ENCODE measurements around the gene UQCR10. TPM values are rescaled to one million over a fixed set of nuclear protein-coding genes. Genes with fewer than 3 reads are reported as not detected.

Gene UQCR10
- total RNA-seq, 1 experiment from 2014 or later: 119 TPM

DNA sequence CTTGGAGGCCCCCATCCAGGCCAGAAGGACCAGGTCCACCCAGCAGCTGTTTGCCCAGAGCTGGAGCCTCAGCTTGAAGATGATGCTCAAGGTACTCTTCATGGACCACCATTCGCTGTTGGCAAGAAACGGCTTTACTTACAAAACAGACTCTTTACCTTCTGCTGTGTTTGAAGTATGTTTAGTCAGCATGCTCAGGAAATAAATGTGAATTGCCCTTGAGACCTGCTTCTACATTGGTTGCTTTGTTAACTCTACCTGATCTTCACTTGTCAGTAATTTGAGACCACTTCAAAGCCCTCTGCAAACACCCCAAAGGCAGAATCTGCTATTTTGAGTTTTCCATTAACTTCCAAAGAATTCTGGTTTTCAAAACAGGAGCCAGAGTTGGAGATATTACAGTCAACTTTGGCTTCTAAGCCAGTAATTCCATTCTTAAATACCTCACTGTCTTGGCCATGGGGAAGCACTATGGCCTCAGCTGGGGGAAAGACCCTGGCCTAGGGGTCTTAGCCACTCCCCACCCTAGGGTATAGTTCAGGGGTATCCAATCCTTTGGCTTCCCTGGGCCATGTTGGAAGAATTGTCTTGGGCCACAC, 2.7 kb downstream of the UQCR10 start:
- BruUV-seq (replicated peaks): no TSS peak
- H3K27me3 ChIP-seq (replicated peaks; ENCODE audit: insufficient read depth, low read depth, low read length, poor library complexity): no peaks in the 10 kb centered on the region
- TF ChIP-seq, protein P1, sequence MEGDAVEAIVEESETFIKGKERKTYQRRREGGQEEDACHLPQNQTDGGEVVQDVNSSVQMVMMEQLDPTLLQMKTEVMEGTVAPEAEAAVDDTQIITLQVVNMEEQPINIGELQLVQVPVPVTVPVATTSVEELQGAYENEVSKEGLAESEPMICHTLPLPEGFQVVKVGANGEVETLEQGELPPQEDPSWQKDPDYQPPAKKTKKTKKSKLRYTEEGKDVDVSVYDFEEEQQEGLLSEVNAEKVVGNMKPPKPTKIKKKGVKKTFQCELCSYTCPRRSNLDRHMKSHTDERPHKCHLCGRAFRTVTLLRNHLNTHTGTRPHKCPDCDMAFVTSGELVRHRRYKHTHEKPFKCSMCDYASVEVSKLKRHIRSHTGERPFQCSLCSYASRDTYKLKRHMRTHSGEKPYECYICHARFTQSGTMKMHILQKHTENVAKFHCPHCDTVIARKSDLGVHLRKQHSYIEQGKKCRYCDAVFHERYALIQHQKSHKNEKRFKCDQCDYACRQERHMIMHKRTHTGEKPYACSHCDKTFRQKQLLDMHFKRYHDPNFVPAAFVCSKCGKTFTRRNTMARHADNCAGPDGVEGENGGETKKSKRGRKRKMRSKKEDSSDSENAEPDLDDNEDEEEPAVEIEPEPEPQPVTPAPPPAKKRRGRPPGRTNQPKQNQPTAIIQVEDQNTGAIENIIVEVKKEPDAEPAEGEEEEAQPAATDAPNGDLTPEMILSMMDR (conservative IDR thresholded peaks at IDR 0.05; ENCODE audit: low read depth, low read length): no peak
- no peak for TF ChIP-seq EZH2 (IDR thresholded peaks at IDR 0.05; ENCODE audit: borderline replicate concordance, low read depth, low read length, poor library complexity, severe bottlenecking)
- DNase-seq (ENCODE audit: low spot score): no peak
- ChIA-PET CTCF (no interaction called here), POLR2A (ENCODE audit: low non-redundant PET) (interaction anchor here (0.6 kb wide), 1 partner anchor 399 kb away, joined by 6 read pairs; no protein-coding TSS in a partner anchor)
- H3K4me1 ChIP-seq (ENCODE audit: insufficient read depth, low read length, poor library complexity, severe bottlenecking): no peaks in the 10 kb centered on the region
- intact Hi-C loops (cut with micrococcal nuclease; ENCODE audit: unreplicated experiment): loop anchor here (10.0 kb wide), 1 partner anchor 235 kb away; no protein-coding TSS in a partner anchor
- H3K27ac ChIP-seq (ENCODE audit: low read depth, low read length, poor library complexity, severe bottlenecking): no peak overlapping the region
- H3K4me3 ChIP-seq (ENCODE audit: low read depth, low read length, poor library complexity, severe bottlenecking): no peak overlapping the region
- no peaks in the 10 kb centered on the region for H3K9me3 ChIP-seq (ENCODE audit: low read depth, low read length, poor library complexity, severe bottlenecking)
- H3K36me3 ChIP-seq (ENCODE audit: insufficient read depth, low read length, poor library complexity, severe bottlenecking): peaks cover 18% of the 10 kb centered on the region

DNA sequence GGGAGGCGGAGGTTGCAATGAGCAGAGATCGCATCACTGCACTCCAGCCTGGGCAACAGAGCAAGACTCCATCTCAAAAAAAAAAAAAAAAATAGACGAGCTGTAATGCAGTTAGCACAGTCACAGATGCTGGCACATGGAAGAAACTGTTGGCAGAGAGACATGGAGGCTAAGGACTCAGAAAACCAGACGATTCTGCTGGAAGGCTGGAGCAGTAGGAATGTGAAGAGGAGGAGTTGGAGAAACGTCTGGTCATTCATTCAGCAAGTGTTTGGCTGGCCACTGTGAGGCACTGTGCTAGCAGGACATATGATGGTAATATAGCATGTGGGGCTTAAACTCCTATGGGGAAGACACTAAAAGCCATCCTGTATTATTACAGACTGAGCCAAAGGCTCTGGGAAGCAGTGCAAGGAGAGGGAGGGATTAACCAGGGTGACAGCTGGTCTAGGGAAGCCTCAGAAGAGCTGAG, 5.0 kb downstream of the UQCR10 start:
- ChIA-PET CTCF (no interaction called here), POLR2A (ENCODE audit: low non-redundant PET) (no interaction called here)

GRCh38 chr22:29773233-29773632, 6.1 kb downstream of the UQCR10 start:
- Histone ChIP-seq H3K4me3 (ENCODE audit: low read depth, low read length, poor library complexity, severe bottlenecking) (no peak overlapping the region), H3K27me3 (replicated peaks; ENCODE audit: insufficient read depth, low read depth, low read length, poor library complexity) (no peaks in the 10 kb centered on the region), H3K9me3 (ENCODE audit: low read depth, low read length, poor library complexity, severe bottlenecking) (no peaks in the 10 kb centered on the region), H3K36me3 (ENCODE audit: insufficient read depth, low read length, poor library complexity, severe bottlenecking) (peaks cover 18% of the 10 kb centered on the region), H3K4me1 (ENCODE audit: insufficient read depth, low read length, poor library complexity, severe bottlenecking) (no peaks in the 10 kb centered on the region), H3K27ac (ENCODE audit: low read depth, low read length, poor library complexity, severe bottlenecking) (no peak overlapping the region)
- POLR2A ChIA-PET (ENCODE audit: low non-redundant PET): no interaction called here
- DNase-seq (ENCODE audit: low spot score): no peak
- TF ChIP-seq, protein P1 (conservative IDR thresholded peaks at IDR 0.05; ENCODE audit: low read depth, low read length): no peak
- no peak for TF ChIP-seq EZH2 (IDR thresholded peaks at IDR 0.05; ENCODE audit: borderline replicate concordance, low read depth, low read length, poor library complexity, severe bottlenecking)
- BruUV-seq (replicated peaks): no TSS peak
- intact Hi-C loops (cut with micrococcal nuclease; ENCODE audit: unreplicated experiment): loop anchor here (10.0 kb wide), 1 partner anchor 232 kb away; no protein-coding TSS in a partner anchor
- CTCF ChIA-PET: no interaction called here

More for the DNA sequence above, 5.0 kb downstream of the UQCR10 start:
- no peak for TF ChIP-seq EZH2 (IDR thresholded peaks at IDR 0.05; ENCODE audit: borderline replicate concordance, low read depth, low read length, poor library complexity, severe bottlenecking)
- TF ChIP-seq, protein P1 (conservative IDR thresholded peaks at IDR 0.05; ENCODE audit: low read depth, low read length): peak; percentile 64
- intact Hi-C loops (cut with micrococcal nuclease; ENCODE audit: unreplicated experiment): loop anchor here (10.0 kb wide), 1 partner anchor 233 kb away; no protein-coding TSS in a partner anchor
- no peaks in the 10 kb centered on the region for H3K9me3 ChIP-seq (ENCODE audit: low read depth, low read length, poor library complexity, severe bottlenecking)
- H3K4me3 ChIP-seq (ENCODE audit: low read depth, low read length, poor library complexity, severe bottlenecking): no peak overlapping the region
- H3K4me1 ChIP-seq (ENCODE audit: insufficient read depth, low read length, poor library complexity, severe bottlenecking): no peaks in the 10 kb centered on the region
- H3K27ac ChIP-seq (ENCODE audit: low read depth, low read length, poor library complexity, severe bottlenecking): no peak overlapping the region
- no TSS peak for BruUV-seq (replicated peaks)
- peaks cover 18% of the 10 kb centered on the region for H3K36me3 ChIP-seq (ENCODE audit: insufficient read depth, low read length, poor library complexity, severe bottlenecking)
- no peaks in the 10 kb centered on the region for H3K27me3 ChIP-seq (replicated peaks; ENCODE audit: insufficient read depth, low read depth, low read length, poor library complexity)
- peak; percentile 61 for DNase-seq (ENCODE audit: low spot score)
